Measurements from ENCODE around the gene AATF. TPM values are rescaled to one million over a fixed set of nuclear protein-coding genes. Genes with fewer than 3 reads are reported as not detected.

The AATF gene
- polyA plus RNA-seq, 1 donor from 2014 or later: 12.7 TPM

GRCh38 chr17:37079065-37079708 lies 130.4 kb downstream of the AATF start:
- TF ChIP-seq RAD21 (conservative IDR thresholded peaks at IDR 0.05) (no peak), TAF1 (IDR thresholded peaks at IDR 0.05; ENCODE audit: low read depth) (no peak)
- Histone ChIP-seq H3K4me2 (ENCODE audit: low read length) (no peak overlapping the region), H3K9ac (ENCODE audit: low read length) (no peak overlapping the region), H3K79me2 (replicated peaks; ENCODE audit: insufficient read depth, low read length) (no peaks in the 10 kb centered on the region), H3K27ac (ENCODE audit: low read length) (no peak overlapping the region), H3K9me2 (ENCODE audit: insufficient read depth, low read length) (no peaks in the 10 kb centered on the region), H3K4me3 (ENCODE audit: low read length) (no peak overlapping the region), H4K20me1 (ENCODE audit: insufficient read depth) (no peaks in the 10 kb centered on the region), H3K9me3 (ENCODE audit: low read length) (no peaks in the 10 kb centered on the region), H2AFZ (ENCODE audit: low read depth, low read length) (no peak overlapping the region), H3K27me3 (ENCODE audit: insufficient read depth, low read depth, low read length) (no peaks in the 10 kb centered on the region), H3K36me3 (ENCODE audit: insufficient read depth, low read length) (no peaks in the 10 kb centered on the region), H3F3A (ENCODE audit: insufficient read depth, low read length, poor library complexity, severe bottlenecking) (no peaks in the 10 kb centered on the region)

GRCh38 chr17:37079735-37080134 lies 131.0 kb downstream of the AATF start:
- Histone ChIP-seq H3K9me3 (ENCODE audit: low read length) (no peaks in the 10 kb centered on the region), H3K27me3 (ENCODE audit: insufficient read depth, low read depth, low read length) (no peaks in the 10 kb centered on the region), H2AFZ (ENCODE audit: low read depth, low read length) (no peak overlapping the region), H3K9me2 (ENCODE audit: insufficient read depth, low read length) (no peaks in the 10 kb centered on the region), H3K27ac (ENCODE audit: low read length) (no peak overlapping the region), H3K4me2 (ENCODE audit: low read length) (no peak overlapping the region), H3K9ac (ENCODE audit: low read length) (no peak overlapping the region), H3F3A (ENCODE audit: insufficient read depth, low read length, poor library complexity, severe bottlenecking) (no peaks in the 10 kb centered on the region), H4K20me1 (ENCODE audit: insufficient read depth) (no peaks in the 10 kb centered on the region), H3K79me2 (replicated peaks; ENCODE audit: insufficient read depth, low read length) (no peaks in the 10 kb centered on the region), H3K4me3 (ENCODE audit: low read length) (no peak overlapping the region), H3K36me3 (ENCODE audit: insufficient read depth, low read length) (no peaks in the 10 kb centered on the region)
- TF ChIP-seq EZH2 (IDR thresholded peaks at IDR 0.05; ENCODE audit: borderline replicate concordance, insufficient read depth, low read length, poor library complexity, severe bottlenecking) (no peak), RAD21 (conservative IDR thresholded peaks at IDR 0.05) (no peak), CTCF (IDR thresholded peaks at IDR 0.05; ENCODE audit: poor library complexity, severe bottlenecking) (no peak), SMC3 (conservative IDR thresholded peaks at IDR 0.05; ENCODE audit: poor library complexity) (no peak), MXI1 (conservative IDR thresholded peaks at IDR 0.05; ENCODE audit: poor library complexity, severe bottlenecking) (no peak), REST (IDR thresholded peaks at IDR 0.05; ENCODE audit: borderline replicate concordance) (no peak), TAF1 (IDR thresholded peaks at IDR 0.05; ENCODE audit: low read depth) (no peak), POLR2AphosphoS5 (IDR thresholded peaks at IDR 0.05) (no peak), EP300 (conservative IDR thresholded peaks at IDR 0.05; ENCODE audit: poor library complexity, severe bottlenecking) (no peak)
